LHCN-M2 (cell line): ENCODE measurements around the gene ABLIM2. TPM values are rescaled to one million over a fixed set of nuclear protein-coding genes. Genes with fewer than 3 reads are reported as not detected.
A peak's percentile ranks its signal among the peaks of the same experiment; 100 is the strongest.

Experiments
- DNase-seq: peaks from one replicate; pipeline ENCODE4 v3.0.0-alpha.2; 2012; ENCODE audit warnings: low read depth
- total RNA-seq: library from RNA; depleted of rRNA; stranded (reverse); fragments of >200 nt; gene quantifications from 2 replicates; pipeline ENCODE4 v1.2.3, GENCODE V29; 2014

ABLIM2 gene
- total RNA-seq, 1 experiment from 2014 or later = 2.6 TPM

GRCh38 chr4:8157944-8158709 lies 486 bp downstream of the ABLIM2 start:
- DNase-seq = no peak

GRCh38 chr4:8157496-8157895 lies 1.1 kb downstream of the ABLIM2 start:
- DNase-seq = peak; percentile 26

GRCh38 chr4:8156617-8157016 lies 2.0 kb downstream of the ABLIM2 start:
- DNase-seq = peak; percentile 67

GRCh38 chr4:8155660-8156421 lies 2.8 kb downstream of the ABLIM2 start:
- no peak for DNase-seq

GRCh38 chr4:8155048-8155447 lies 3.6 kb downstream of the ABLIM2 start:
- DNase-seq = no peak

GRCh38 chr4:8153441-8153840 lies 5.2 kb downstream of the ABLIM2 start:
- DNase-seq = no peak

GRCh38 chr4:8152865-8153257 lies 5.8 kb downstream of the ABLIM2 start:
- no peak for DNase-seq

GRCh38 chr4:8152090-8152864 lies 6.3 kb downstream of the ABLIM2 start:
- no peak for DNase-seq

GRCh38 chr4:8151165-8151650 lies 7.4 kb downstream of the ABLIM2 start:
- no peak for DNase-seq

GRCh38 chr4:8150152-8151090 lies 8.2 kb downstream of the ABLIM2 start:
- no peak for DNase-seq

- no peak for DNase-seq
Observed at GRCh38 chr4:8149664-8150063, 8.9 kb downstream of the ABLIM2 start.

GRCh38 chr4:8148785-8149435 lies 9.7 kb downstream of the ABLIM2 start:
- no peak for DNase-seq

GRCh38 chr4:8148159-8148558 lies 10.5 kb downstream of the ABLIM2 start:
- no peak for DNase-seq

- no peak for DNase-seq
Observed at GRCh38 chr4:8147231-8147970, 11.2 kb downstream of the ABLIM2 start.

- DNase-seq = no peak
Observed at GRCh38 chr4:8146157-8146556, 12.5 kb downstream of the ABLIM2 start.

GRCh38 chr4:8144359-8144758 lies 14.3 kb downstream of the ABLIM2 start:
- DNase-seq = no peak

- DNase-seq = no peak
Observed at GRCh38 chr4:8143392-8144140, 15.0 kb downstream of the ABLIM2 start.

GRCh38 chr4:8142556-8142955 lies 16.1 kb downstream of the ABLIM2 start:
- DNase-seq = no peak

- no peak for DNase-seq
Observed at GRCh38 chr4:8141935-8142334, 16.7 kb downstream of the ABLIM2 start.
